Gastrocnemius medialis (tissue), 4 donors: ENCODE results near the gene CARM1. TPM values are rescaled to one million over a fixed set of nuclear protein-coding genes. Genes with fewer than 3 reads are reported as not detected.

ENCODE experiments used
- ATAC-seq, 2 donors: fragments of 150-250 bp; one replicate each; pipeline ENCODE4 v1.9.1; 2016
- DNase-seq, 2 donors: peaks; one replicate each; pipeline ENCODE4 v3.0.0-alpha.2; 2019
- H3K27ac ChIP-seq, 4 donors: fragments of 200-600 bp; sonication (generic); 1 replicate in 1 of 4; 2 replicates in 3 of 4; pipeline ENCODE4 v1.5.1; 2016 to 2018; ENCODE audit warnings: mild to moderate bottlenecking in 2 of 4, moderate library complexity in 1 of 4
- H3K27me3 ChIP-seq, 3 donors: fragments of 200-600 bp; sonication (generic) in 2 of 3; 1 replicate in 1 of 3; 2 replicates in 2 of 3; pipeline versions ENCODE4 v1.5.1 to v1.6.0; 2016 to 2019; ENCODE audit warnings: mild to moderate bottlenecking in 1 of 3, moderate library complexity in 1 of 3
- H3K36me3 ChIP-seq, 2 donors: fragments of 200-600 bp; sonication (generic) in 1 of 2; one replicate each; pipeline ENCODE4 v1.5.1; 2017 to 2018
- H3K4me1 ChIP-seq, 2 donors: fragments of 200-600 bp; sonication (generic) in 1 of 2; one replicate each; pipeline ENCODE4 v1.5.1; 2016 to 2017; ENCODE audit warnings: mild to moderate bottlenecking in 2 of 2
- H3K4me3 ChIP-seq, 4 donors: fragments of 200-600 bp; sonication (generic) in 3 of 4; 1 replicate in 1 of 4; 2 replicates in 3 of 4; pipeline ENCODE4 v1.5.1; 2016 to 2019; ENCODE audit warnings: mild to moderate bottlenecking in 2 of 4
- H3K9me3 ChIP-seq, 3 donors: fragments of 200-600 bp; sonication (generic) in 2 of 3; 1 replicate in 1 of 3; 2 replicates in 2 of 3; pipeline ENCODE4 v1.5.1; 2016 to 2019
- POLR2A ChIP-seq, 2 donors: fragments of 450-650 bp; IDR thresholded peaks; one replicate each; pipeline ENCODE4 v1.6.1; 2017; ENCODE audit warnings: antibody characterized with exemption in 2 of 2, mild to moderate bottlenecking in 2 of 2, moderate library complexity in 2 of 2
- in situ Hi-C, 4 donors: fragments of 200-750 bp; cut with MboI; loops; one replicate each; pipeline versions ENCODE4 v1.15.0 to v1.8.0; 2017; ENCODE audit warnings: low sequenced_read_pairs in 4 of 4
- intact Hi-C: fragments of 100-400 bp; cut with DNase I; formaldehyde crosslinking; loops from one replicate; pipeline ENCODE4 v1.15.1; 2023; ENCODE audit warnings: low total_unique reads
- total RNA-seq, 4 donors: library from RNA; depleted of rRNA; stranded (reverse); fragments of >200 nt; gene quantifications; one replicate each; pipeline versions ENCODE4 v1.1.0 to v1.2.3, GENCODE V29; 2016
- TF ChIP-seq, protein P1 (sequence below), 5 experiments: fragments of 450-650 bp in 3 of 5; fragments of 200-600 bp in 2 of 5; sonication (generic) in 2 of 5; IDR thresholded peaks in 4 of 5; conservative IDR thresholded peaks in 1 of 5; 1 replicate in 4 of 5; 2 replicates in 1 of 5; pipeline ENCODE4 v1.5.1; 2016 to 2019; ENCODE audit warnings: antibody characterized with exemption in 5 of 5, mild to moderate bottlenecking in 3 of 5, moderate library complexity in 3 of 5

CARM1 gene
- total RNA-seq, 4 donors from 2014 or later = 31.2 to 58.5 (median 53.0) TPM

DNA sequence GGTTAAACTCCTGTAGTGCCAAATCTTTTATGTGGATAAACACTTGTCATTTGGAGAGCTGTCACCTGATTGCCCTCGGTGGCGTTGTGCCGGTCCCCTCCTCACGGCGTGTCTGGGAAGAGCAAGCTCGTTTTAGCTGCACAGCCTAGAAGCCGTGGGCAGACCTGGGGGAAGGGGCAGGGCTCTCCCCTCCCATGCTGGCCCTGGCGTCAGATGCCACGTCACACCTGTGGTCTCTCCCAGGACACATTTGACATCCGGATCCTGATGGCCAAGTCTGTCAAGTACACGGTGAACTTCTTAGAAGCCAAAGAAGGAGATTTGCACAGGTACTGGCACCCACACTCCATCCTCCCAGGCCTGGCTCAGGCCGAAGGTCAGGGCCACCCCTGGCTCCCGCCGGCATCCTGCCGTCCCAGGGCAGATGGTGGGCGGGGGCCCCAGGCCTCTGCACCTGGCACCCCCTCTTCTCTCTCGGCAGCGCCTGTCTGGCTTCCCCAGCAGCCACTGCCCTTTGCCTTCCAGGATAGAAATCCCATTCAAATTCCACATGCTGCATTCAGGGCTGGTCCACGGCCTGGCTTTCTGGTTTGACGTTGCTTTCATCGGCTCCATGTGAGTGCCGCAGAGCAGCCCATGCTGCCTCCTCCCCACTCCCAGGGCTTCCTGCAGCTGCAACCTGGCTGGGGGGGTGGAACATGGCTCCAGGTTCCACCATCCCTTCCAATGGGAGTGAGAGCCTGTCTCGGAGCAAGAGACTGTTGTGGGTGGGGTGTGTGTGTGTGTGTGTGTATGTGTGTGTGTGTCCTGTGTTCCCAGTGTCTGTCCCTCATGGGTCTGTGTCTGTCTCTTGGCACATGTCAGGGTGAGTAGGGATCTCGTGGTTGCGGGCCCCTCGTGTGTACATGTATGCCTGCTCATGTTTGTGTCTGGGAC, 48.3 kb downstream of the CARM1 start:
- peak; percentile 58 to 81 for DNase-seq
- in situ Hi-C loops = loop anchor here in 1 of 4 donors (10.0 kb wide), 1 partner anchor 45 kb away; the partner anchor contains the start of gene CARM1

DNA sequence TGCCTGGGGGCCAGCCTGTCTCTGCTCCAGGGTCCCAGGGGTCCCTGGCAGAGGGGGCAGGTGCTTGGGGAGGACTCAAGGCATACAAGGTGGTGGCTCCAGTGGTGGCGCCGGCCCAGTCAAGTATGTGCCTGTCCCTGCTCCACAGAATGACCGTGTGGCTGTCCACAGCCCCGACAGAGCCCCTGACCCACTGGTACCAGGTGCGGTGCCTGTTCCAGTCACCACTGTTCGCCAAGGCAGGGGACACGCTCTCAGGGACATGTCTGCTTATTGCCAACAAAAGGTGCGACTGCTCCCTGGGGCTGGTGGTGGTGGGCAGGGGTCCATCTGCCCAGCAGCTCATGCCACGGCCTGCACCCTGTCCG, 48.9 kb downstream of the CARM1 start:
- in situ Hi-C loops (loop anchor here in 1 of 4 donors (10.0 kb wide), 1 partner anchor 45 kb away; the partner anchor contains the start of gene CARM1), intact Hi-C loops (no loop called here)
- H3K9me3 ChIP-seq = no peaks in the 10 kb centered on the region
- peaks cover 12 to 20% of the 10 kb centered on the region in 2 donors for H3K4me1 ChIP-seq
- H3K27me3 ChIP-seq = no peaks in the 10 kb centered on the region
- peak overlapping the region; percentile 19 to 84 (median 68) for H3K27ac ChIP-seq
- H3K36me3 ChIP-seq = peaks cover 0 to 52% of the 10 kb centered on the region in 2 donors
- TF ChIP-seq, protein P1, sequence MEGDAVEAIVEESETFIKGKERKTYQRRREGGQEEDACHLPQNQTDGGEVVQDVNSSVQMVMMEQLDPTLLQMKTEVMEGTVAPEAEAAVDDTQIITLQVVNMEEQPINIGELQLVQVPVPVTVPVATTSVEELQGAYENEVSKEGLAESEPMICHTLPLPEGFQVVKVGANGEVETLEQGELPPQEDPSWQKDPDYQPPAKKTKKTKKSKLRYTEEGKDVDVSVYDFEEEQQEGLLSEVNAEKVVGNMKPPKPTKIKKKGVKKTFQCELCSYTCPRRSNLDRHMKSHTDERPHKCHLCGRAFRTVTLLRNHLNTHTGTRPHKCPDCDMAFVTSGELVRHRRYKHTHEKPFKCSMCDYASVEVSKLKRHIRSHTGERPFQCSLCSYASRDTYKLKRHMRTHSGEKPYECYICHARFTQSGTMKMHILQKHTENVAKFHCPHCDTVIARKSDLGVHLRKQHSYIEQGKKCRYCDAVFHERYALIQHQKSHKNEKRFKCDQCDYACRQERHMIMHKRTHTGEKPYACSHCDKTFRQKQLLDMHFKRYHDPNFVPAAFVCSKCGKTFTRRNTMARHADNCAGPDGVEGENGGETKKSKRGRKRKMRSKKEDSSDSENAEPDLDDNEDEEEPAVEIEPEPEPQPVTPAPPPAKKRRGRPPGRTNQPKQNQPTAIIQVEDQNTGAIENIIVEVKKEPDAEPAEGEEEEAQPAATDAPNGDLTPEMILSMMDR (IDR thresholded peaks at IDR 0.05 in 4 of 5, conservative IDR thresholded peaks at IDR 0.05 in 1 of 5) = no peak
- TF ChIP-seq POLR2A (IDR thresholded peaks at IDR 0.05) = no peak
- ATAC-seq (no peak), DNase-seq (no peak)
- H3K4me3 ChIP-seq = no peak overlapping the region

More for the DNA sequence above, 48.3 kb downstream of the CARM1 start:
- H3K27ac ChIP-seq = peak overlapping the region; percentile 19 to 84 (median 68)
- H3K9me3 ChIP-seq = no peaks in the 10 kb centered on the region
- H3K4me3 ChIP-seq = no peak overlapping the region
- intact Hi-C loops = no loop called here
- ATAC-seq = peak; percentile 64 to 71
- no peaks in the 10 kb centered on the region for H3K27me3 ChIP-seq
- TF ChIP-seq, protein P1 (IDR thresholded peaks at IDR 0.05 in 4 of 5, conservative IDR thresholded peaks at IDR 0.05 in 1 of 5) = no peak
- no peak for TF ChIP-seq POLR2A (IDR thresholded peaks at IDR 0.05)
- H3K4me1 ChIP-seq = peaks cover 14 to 20% of the 10 kb centered on the region in 2 donors
- H3K36me3 ChIP-seq = peaks cover 0 to 56% of the 10 kb centered on the region in 2 donors

DNA sequence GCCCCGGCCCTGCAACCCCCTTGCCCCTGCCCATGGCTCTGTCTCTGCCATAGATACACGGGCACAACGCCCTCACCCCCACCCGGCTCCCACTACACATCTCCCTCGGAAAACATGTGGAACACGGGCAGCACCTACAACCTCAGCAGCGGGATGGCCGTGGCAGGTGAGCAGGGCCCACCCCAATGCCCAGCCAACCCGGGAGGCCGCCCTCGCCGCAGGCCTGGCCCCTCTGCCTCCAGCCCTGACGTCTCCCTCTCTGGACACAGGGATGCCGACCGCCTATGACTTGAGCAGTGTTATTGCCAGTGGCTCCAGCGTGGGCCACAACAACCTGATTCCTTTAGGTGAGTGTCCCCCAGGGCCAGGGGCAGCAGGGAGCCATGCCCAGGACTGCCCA, 49.4 kb downstream of the CARM1 start:
- intact Hi-C loops = no loop called here
- in situ Hi-C loops = loop anchor here in 1 of 4 donors (10.0 kb wide), 1 partner anchor 46 kb away; the partner anchor contains the start of gene CARM1
- Histone ChIP-seq H3K4me3 (no peak overlapping the region), H3K36me3 (peaks cover 0 to 52% of the 10 kb centered on the region in 2 donors), H3K4me1 (peaks cover 6 to 18% of the 10 kb centered on the region in 2 donors), H3K27me3 (no peaks in the 10 kb centered on the region), H3K9me3 (no peaks in the 10 kb centered on the region), H3K27ac (peak overlapping the region in 3 of 4 donors; percentile 54 to 84 (median 82))
- TF ChIP-seq, protein P1 (IDR thresholded peaks at IDR 0.05 in 4 of 5, conservative IDR thresholded peaks at IDR 0.05 in 1 of 5) = no peak
- TF ChIP-seq POLR2A (IDR thresholded peaks at IDR 0.05) = no peak
- DNase-seq = no peak
- no peak for ATAC-seq

DNA sequence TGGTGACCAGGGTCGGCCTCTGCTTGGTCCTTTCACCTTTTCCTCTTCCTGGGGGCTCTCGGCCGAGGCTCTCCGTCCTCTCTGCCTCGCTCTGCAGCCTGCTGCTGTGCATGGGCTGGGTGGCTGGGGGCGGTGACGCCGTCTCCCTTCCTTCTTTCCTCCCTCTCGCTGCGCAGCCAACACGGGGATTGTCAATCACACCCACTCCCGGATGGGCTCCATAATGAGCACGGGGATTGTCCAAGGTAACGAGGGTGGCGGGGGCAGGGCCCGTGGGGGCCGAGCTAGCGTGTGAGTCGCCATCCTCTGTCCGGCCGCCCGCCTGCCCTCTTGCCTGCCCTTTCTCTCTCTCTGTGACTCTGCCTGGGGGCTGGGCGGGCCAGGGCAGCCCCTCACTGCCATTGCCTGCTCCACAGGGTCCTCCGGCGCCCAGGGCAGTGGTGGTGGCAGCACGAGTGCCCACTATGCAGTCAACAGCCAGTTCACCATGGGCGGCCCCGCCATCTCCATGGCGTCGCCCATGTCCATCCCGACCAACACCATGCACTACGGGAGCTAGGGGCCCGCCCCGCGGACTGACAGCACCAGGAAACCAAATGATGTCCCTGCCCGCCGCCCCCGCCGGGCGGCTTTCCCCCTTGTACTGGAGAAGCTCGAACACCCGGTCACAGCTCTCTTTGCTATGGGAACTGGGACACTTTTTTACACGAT, 50.0 kb downstream of the CARM1 start:
- no peak for DNase-seq
- TF ChIP-seq POLR2A (IDR thresholded peaks at IDR 0.05) = no peak
- TF ChIP-seq, protein P1 (IDR thresholded peaks at IDR 0.05 in 4 of 5, conservative IDR thresholded peaks at IDR 0.05 in 1 of 5) = no peak

More for the DNA sequence above, 50.0 kb downstream of the CARM1 start:
- H3K4me3 ChIP-seq = no peak overlapping the region
- no peaks in the 10 kb centered on the region for H3K27me3 ChIP-seq
- H3K9me3 ChIP-seq = no peaks in the 10 kb centered on the region
- intact Hi-C loops = no loop called here
- in situ Hi-C loops = loop anchor here in 1 of 4 donors (10.0 kb wide), 1 partner anchor 47 kb away; the partner anchor contains the start of gene CARM1
- H3K4me1 ChIP-seq = peaks cover 4 to 18% of the 10 kb centered on the region in 2 donors
- peaks cover 0 to 52% of the 10 kb centered on the region in 2 donors for H3K36me3 ChIP-seq
- H3K27ac ChIP-seq = peak overlapping the region; percentile 49 to 84 (median 75)
- ATAC-seq = no peak
